SK-N-DZ (cell line): ENCODE measurements around the gene TAOK3.

Experiments used
- DNase-seq: peaks from one replicate; pipeline ENCODE4 v3.0.0-alpha.2; 2015; ENCODE audit warnings: low spot score

TAOK3 gene

DNA sequence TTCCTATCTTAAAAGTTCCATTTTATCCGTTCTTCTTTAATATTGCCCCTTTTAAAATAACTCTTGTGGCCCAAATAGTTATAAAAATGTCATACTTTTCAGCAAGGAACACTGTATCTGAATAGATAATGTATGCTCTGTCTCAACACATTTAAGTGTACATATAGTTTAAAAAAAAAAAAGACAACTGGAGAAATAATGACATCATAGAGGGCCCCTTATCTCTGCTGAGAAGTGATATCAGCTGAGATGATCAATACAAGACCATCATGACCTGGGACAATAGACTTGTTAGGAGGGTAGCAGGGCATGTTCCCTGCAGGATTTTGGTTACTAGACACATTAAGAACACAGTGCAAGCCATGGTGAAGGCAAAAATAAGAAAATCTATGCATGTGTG is 159.3 kb downstream of the TAOK3 start:
- DNase-seq, result no peak

DNA sequence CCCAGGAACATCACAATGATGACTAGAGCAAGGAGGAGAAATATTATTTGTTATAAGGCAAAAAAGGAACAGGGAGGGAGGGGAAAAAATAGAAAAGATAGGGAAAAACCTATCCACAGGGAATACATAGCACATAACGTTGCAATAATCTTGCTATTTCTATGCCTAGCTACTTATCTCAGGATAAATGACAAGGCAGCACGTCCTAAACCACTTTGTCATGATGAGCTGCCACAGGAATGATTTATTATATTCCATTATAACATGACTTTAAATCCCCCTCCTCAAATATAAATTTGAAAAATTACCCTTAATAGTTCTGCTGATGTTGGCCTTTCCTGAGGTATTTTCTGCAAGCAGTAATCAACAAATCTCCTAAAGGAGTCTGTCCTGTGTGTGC is 160.1 kb downstream of the TAOK3 start:
- DNase-seq, result no peak

DNA sequence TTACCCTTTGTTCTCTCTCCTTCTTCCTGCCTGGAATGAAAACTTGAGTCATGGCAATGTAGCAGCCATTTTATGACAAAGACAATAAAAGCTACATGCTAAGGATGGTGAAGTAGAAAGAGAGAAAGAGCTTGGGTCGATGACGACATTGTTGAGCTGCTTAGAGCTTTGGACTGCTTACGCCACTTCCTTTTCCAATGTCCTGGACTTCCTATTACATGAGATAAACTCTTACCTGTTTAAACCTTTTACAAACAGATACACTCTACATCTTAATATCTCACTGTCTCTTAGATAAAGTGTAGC is 166.6 kb downstream of the TAOK3 start:
- DNase-seq, result no peak

DNA sequence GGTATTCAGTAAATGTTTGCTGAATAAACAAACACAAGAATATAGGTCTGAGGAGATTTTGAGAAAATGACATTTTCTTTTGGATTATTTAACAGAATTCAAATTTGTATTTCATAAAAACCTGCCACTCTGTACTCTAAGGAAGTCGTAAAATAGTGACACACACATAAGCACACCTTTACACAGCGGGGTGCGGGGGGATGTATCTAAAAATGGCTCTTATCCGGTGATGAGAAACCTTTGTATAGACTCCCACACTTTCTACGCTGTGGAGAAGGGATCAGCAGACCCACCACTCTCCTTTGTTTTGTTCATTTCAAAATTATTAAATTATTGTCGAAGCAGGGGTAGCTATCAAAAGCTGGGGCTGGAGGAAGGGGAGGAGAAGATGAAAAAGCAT is 178.7 kb downstream of the TAOK3 start:
- no peak for DNase-seq

DNA sequence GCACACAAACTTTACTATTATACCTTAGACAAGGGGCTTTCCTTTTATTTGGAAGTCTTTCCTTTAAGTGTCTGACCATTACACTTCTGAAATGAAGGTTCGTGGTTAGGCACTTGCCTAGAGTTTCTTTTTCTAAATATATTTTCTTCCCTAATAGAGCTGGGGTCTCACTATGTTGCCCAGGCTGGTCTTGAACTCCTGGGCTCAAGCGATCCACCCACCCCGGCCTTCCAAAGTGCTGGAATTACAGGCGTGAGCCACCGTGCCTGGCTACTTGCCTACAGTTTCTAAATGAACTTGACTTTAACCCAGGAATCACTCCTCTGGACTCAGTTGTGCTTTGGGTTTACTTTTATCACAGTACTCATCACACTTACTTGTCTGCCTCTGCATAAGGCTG is 179.2 kb downstream of the TAOK3 start:
- no peak for DNase-seq

DNA sequence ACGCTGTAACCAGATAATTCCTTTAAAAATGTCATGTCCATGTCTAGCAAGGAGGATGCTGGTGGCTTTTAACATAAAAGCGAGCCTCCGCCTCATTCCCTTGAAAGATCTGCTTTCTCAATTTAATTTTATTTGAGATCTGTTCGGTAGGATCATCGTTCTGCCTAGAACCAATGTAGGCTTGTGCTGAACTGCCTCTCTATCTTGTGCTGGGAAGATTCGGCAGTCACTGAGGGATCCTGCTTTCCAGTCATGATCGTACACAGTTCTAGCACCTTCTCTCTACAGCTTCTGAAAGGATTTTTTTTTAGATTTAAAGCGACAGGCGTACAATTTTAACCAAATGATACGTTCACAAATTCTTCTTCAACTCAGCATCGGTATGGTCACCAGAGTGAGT is 182.4 kb downstream of the TAOK3 start:
- peak; percentile 74 for DNase-seq

DNA sequence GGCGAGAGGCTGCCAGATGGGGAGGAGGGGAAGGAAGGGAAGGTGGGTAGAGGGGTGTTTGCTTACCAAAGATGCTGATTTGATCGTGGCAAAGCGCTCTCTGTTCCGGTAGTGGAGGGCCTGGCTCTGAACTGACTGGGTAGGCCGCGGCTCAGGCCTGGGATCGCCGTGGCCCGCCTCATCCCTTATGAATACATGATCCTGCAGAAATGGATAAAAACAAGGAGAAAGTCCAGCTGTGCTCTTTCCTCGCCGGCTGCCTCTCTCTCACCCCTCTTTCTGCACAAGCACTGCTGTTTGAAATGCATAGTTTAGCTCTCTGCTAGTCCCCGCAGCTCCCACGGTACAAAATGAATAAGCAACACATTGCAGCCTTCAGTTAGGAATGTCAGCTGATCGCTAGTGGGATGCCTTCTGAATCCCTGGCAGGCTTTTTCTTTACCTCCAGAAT is 182.9 kb downstream of the TAOK3 start:
- DNase-seq, result peak; percentile 83

DNA sequence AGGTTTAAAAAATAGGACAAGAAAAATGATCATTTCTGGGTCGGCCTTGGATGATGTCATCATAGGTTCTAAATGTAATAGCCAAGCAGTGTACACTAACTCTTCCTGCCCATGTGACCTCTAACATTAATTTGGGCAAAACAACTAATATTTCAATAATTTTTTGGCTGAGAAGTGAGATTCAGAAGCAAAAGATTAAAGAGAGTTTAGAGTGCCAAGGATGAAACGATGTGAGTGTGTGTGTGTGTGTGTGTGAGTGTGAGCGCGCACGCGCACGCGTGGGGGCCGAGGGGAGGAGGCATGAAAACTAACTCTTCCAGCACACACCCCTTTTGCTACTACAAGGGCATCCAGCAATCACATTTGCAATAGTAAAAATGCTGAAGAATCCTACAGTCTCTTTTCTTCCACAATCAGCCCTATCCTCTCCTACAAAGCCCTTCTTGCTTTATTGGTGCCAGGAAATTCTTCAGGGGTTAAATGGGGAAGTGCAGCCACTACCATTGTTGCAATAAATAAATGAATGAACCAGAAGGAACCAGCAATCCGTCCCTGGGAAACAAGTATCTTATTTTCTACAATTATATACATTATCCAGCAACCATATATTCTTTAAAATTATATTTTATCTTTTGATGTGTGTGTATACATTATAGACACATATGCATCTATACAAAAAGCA is 183.9 kb downstream of the TAOK3 start:
- DNase-seq, result peak; percentile 40

DNA sequence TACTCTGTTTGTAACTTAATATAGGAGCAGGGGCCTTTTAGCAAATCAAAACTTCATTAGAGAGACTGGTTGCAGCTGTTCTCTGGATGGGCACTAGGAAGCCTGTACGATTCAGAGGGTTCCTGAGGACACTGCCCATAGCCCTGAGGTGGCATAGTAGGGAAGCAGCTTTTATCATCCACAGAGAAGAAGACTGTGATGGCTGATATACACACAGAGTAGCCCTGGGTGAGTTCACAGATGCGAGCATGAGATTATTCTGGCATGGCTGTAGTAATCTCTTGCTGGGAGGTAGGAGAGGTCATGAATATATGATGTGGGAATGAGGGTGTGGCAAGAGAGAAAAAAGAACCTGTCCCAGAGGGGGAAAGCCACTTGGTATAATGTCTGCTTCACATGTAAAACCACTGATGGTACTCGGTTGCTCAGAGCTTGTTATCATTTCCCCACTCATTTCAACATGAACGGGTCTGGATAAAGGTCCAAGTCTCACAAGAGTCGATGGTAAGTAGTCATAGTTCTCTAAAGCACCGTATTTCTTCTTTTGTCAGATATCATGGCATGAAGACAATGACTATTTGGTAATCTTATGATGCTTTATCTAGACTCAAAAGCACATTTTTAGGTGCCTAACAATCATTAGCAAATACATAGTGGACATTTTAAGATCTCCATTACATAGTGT is 184.8 kb downstream of the TAOK3 start:
- DNase-seq, result peak; percentile 7

DNA sequence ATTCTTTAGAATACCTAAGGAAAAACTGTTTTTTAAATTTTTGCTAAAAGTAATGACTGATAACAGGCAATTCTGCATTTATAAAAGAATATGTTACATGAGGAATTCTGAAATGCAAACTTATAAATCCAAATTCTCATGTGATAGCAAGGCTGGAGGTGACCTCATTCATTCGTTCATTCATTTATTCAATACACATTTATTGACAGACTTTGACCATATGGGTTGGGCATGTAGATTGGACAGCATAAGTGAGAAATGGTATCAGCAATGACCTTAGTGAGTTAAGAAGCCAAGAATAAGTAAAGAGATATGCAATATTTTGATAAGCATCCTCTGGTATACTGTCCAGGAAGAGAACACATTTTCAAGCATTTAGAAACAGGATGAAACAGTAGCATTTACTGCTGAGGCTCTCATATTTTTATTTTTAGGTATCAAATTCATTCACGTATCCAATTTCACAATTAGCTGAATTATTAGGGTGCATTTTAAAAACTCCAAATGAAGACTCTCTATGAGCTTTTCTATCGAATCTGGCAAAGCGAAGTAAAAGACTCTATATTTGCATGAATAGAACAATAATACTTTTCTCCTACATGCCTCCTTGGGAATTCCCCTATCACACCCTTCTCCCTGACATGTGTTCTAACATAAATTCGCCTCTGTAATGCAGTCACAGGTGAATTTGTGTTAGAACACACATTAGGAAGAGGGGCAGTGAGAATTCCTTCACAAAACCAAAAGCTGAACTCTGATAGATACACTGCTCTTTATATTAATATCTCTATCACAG is 186.9 kb downstream of the TAOK3 start:
- DNase-seq, result no peak

DNA sequence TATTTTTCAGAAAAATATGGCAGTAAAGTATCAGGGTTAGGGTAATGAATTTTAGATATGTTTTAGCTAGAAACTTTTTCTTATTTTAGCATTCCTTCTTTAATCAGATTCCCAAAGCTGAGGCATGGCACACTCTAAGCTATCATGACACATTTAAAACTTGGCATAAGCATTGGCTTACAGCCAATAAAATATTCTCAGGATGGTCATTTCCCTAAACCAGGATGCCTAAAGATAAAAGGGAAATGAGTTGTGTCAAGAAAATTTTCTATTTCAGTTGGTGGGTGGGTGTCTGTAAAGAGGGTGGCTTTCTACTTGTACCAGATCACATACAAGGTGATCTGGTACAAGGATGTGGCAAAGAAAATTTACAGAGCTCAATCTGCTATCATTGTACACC is 189.0 kb downstream of the TAOK3 start:
- DNase-seq, result no peak

DNA sequence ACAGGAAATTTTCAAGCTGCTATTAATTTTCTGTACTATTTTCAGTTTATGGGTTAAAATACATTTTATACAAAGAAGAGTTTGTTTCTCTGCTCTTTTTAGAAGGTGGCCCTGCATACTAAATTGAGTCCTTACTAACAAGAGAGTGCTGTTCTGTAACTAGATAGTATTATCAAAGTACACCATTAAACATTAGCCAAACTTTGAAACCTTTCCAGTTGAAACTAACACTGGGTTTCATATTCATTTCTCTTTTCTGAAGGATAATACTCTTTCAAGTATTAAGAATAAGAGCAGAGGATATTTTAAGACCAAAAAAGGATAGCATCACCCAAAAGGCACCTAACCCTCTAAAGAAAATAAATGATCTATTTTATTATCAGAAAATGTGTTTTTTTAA is 189.6 kb downstream of the TAOK3 start:
- no peak for DNase-seq

DNA sequence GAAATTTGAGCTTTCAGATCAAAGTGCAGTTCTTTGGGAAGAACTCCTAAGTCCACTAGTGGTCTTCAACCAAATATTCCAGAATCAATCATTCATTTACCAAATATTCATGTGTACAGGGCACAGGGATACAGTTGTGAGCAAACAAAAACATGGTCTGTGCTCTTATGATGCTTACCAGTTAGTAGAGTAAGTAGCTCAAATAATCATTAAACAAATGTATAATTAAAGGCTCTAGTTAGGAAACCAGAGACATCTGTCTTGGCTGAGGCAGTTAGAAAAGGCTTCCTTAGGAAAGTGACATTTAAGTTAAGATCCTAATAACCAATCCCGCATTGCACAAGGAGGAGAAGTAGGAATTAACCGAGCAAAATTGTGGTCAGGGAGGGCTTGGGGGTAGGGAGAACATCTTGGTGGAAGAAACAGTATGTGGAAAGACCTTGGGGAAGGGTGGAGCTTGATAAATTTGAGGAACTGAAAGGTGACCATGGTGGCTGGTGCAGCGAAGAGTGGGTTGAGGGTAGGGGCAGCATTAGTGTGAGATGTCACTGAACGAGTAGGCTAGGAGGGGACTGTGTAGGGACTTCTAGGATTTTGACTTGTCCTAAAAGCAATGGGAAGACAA is 196.8 kb downstream of the TAOK3 start:
- DNase-seq, result no peak

DNA sequence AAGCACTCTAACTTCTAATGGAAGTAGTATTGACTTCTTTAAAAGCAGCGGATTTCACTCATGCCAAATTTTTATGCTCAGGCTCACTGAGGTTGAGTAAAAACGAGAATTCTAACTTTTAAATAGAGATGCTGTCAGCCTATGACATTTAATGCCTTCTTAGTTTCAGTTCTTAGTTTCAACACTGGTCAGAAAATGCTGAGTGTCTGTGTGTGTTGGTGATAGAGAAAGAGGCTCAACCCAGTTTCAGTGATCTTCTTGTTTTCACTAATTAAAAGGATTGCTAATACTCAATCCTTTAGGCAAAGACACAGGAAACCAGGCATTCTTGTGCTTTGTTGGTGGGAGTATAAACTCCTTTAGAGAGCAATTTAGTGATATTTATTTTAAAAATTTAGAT is 205.8 kb downstream of the TAOK3 start:
- DNase-seq, result no peak

DNA sequence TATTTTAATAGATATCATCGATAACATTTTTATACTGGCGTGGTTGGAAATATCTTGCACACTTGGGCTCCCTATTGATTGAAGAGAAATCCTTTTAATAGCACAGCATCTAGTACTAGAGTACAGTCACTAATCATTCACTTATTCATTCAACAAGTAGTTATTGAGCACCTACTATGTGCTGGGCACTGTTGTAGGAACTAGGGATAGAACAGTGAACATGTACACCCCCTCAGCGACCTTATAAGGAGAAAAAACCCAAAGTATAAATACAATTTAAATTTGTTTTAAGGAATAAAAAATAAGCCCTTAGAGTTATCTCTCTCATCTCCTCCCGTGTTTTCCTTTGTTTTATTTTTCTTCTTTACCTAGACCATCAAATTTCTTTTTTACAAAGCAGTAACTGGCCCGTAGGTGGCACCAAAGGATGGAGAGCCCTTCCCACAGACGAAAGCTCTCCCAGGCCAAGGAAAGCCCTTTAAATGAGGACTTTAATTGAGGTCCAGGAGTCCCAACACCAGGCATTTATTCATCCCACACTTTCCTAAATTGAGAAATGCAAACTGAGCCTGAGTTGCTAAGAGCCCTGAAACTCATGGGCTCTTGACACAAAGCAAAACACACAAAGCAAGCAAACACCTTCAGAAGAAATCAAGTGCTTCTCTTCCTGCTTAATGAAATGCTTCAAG is 207.8 kb downstream of the TAOK3 start:
- DNase-seq, result no peak

DNA sequence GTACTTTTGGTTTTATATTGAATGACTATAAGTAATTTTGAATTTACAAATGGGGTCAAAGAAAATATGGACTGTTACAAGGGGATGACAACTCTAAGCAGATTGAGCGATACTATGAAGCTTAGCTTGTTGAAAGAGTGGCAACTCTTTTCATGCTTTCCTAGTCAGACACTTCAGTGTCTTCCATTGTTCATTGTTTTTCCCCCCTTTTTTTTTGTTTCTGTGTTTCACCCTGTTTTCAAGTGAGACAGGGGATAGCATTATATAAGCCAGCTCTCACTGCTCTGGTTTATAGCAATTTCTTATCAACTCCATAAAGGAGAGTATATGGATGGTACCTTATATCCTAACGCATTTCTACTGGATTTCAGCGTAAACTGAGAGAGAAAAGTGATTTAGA is 212.2 kb downstream of the TAOK3 start:
- DNase-seq, result no peak

DNA sequence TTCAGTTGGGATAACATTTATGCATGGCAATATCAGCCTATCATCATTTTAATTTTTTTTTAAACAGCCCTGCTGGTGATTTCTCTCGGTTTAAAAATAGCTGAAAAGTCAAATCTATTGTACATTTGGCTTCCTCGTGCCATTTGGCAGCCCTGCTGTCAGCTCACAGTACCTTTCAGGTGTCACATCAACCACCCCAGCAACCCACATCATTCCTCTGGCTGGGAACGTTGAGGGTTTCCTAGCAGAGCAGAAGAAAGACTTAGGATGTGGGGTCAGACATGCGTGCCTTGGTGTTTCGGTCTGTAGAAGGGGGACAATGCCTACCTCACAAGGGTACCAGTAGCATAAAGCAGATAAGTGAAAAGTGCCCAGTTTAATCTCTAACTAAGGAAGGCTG is 221.0 kb downstream of the TAOK3 start:
- DNase-seq, result no peak

DNA sequence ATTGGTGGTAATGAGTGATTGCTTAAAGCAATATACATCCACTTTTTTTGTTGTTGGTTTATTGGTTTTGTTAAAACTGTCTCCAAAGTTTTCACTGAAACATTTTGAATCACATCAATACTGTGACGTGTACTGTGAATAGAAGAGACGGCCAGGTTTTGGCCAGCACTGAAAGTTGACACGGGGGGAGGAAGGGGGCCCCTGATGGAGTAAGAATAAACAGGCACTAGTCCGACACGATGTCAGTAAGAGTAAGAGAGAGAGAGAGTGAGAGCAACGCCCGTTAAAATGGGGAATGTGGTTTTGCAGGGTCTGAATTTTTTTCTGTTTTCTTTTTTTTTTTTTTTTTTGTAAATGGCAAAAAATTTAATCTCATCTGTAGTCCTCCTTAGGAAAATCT is 222.1 kb downstream of the TAOK3 start:
- no peak for DNase-seq

DNA sequence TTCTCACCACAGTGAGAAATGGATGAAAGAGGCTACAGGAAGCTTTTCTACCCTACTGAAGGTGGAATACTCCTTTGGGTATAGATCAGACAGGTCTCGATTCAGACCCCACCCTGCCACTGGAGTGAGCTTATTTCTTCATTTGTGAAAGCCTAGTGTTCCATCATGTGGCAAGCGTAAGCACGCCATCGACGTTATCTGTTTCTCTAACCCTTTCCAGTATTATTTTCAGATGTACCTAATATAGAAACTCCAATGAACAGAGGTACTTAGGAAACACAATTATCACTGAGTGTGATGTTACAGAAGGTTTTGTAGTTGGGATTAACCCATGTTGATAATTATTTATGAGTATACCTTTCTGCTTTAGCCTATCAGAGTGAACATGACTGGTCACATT is 224.4 kb downstream of the TAOK3 start:
- DNase-seq, result no peak

DNA sequence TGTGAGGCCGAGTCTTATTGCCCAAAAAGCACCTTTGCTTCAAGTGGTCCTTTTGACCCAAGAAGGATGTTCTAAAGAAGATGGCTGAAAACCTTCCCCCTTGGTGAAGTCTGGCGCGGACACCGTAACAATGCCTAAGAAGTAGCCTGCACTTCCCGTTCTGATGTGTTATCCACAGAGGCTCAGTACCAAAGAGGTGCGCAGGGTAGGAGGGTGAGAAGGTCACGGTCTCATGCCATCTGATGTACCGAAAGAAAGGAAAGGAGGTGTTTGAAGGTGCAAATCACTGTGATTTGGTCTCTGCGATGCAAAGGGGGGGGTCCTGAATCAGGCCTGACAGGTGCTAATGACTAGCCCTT is 226.9 kb downstream of the TAOK3 start:
- no peak for DNase-seq

DNA sequence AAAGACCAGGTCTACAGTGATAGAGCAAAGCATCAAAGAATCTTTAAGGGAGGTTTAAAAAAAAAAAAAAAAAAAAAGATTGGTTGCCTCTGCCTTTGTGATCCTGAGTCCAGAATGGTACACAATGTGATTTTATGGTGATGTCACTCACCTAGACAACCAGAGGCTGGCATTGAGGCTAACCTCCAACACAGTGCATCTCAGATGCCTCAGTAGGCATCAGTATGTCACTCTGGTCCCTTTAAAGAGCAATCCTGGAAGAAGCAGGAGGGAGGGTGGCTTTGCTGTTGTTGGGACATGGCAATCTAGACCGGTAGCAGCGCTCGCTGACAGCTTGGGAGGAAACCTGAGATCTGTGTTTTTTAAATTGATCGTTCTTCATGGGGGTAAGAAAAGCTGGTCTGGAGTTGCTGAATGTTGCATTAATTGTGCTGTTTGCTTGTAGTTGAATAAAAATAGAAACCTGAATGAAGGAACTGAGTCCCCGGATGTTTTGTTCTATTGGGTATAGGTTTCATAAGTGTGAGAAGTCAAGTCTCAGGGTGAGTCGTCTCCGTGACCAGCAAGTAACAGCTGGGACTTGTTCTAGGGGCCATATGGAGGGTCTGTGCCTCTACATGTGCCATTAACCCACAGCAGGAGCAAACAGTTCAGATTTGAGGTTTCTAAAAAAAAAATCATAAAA is 227.5 kb downstream of the TAOK3 start:
- DNase-seq, result no peak
